Gastrocnemius medialis (tissue), 4 donors: ENCODE measurements around the gene MT1B.

Experiments
- POLR2A ChIP-seq, 2 donors: fragments of 450-650 bp; IDR thresholded peaks; one replicate each; pipeline ENCODE4 v1.6.1; 2017; ENCODE audit warnings: antibody characterized with exemption in 2 of 2, mild to moderate bottlenecking in 2 of 2, moderate library complexity in 2 of 2
- TF ChIP-seq, protein P1 (sequence below), 5 experiments: fragments of 450-650 bp in 3 of 5; fragments of 200-600 bp in 2 of 5; sonication (generic) in 2 of 5; IDR thresholded peaks in 4 of 5; conservative IDR thresholded peaks in 1 of 5; 1 replicate in 4 of 5; 2 replicates in 1 of 5; pipeline ENCODE4 v1.5.1; 2016 to 2019; ENCODE audit warnings: antibody characterized with exemption in 5 of 5, mild to moderate bottlenecking in 3 of 5, moderate library complexity in 3 of 5

DNA sequence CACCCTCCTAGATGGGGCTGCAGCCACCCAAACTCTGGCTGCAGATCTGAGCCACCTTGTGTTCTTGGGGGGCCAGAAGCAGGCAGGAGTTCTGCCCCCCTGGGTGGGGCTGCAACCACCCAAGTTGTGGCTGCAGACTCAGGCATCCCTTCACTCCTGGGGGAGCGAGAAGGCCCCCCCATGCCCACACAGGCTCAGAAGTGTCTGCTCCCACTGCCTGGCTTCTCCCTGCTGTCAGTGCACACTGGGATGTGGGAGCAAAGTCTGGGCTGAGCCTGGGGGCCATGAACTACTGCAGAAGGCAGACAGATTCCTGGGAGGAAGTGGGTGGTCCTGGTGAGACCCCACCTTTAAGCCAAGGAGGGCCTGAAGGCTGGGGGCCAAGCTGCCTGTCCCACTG lies 43.6 kb downstream of the MT1B start:
- TF ChIP-seq, protein P1, sequence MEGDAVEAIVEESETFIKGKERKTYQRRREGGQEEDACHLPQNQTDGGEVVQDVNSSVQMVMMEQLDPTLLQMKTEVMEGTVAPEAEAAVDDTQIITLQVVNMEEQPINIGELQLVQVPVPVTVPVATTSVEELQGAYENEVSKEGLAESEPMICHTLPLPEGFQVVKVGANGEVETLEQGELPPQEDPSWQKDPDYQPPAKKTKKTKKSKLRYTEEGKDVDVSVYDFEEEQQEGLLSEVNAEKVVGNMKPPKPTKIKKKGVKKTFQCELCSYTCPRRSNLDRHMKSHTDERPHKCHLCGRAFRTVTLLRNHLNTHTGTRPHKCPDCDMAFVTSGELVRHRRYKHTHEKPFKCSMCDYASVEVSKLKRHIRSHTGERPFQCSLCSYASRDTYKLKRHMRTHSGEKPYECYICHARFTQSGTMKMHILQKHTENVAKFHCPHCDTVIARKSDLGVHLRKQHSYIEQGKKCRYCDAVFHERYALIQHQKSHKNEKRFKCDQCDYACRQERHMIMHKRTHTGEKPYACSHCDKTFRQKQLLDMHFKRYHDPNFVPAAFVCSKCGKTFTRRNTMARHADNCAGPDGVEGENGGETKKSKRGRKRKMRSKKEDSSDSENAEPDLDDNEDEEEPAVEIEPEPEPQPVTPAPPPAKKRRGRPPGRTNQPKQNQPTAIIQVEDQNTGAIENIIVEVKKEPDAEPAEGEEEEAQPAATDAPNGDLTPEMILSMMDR (IDR thresholded peaks at IDR 0.05 in 4 of 5, conservative IDR thresholded peaks at IDR 0.05 in 1 of 5) = no peak
- TF ChIP-seq POLR2A (IDR thresholded peaks at IDR 0.05) = no peak
